GM18511 (cell line): ENCODE measurements around the gene SWSAP1.
A peak's percentile ranks its signal among the peaks of the same experiment; 100 is the strongest.
"Not testable (repeated sequence)": the region's sequence is repeated elsewhere in the genome, so short reads cannot be mapped to it uniquely, and the experiment has no call there.

Experiments
- ATAC-seq: cut with Tn5 transposase; IDR thresholded peaks from one replicate; pipeline ENCODE4 v1.9.1; 2021; ENCODE audit warnings: mild to moderate bottlenecking, moderate library complexity; ENCODE audit not compliant: unreplicated experiment

SWSAP1 gene

DNA sequence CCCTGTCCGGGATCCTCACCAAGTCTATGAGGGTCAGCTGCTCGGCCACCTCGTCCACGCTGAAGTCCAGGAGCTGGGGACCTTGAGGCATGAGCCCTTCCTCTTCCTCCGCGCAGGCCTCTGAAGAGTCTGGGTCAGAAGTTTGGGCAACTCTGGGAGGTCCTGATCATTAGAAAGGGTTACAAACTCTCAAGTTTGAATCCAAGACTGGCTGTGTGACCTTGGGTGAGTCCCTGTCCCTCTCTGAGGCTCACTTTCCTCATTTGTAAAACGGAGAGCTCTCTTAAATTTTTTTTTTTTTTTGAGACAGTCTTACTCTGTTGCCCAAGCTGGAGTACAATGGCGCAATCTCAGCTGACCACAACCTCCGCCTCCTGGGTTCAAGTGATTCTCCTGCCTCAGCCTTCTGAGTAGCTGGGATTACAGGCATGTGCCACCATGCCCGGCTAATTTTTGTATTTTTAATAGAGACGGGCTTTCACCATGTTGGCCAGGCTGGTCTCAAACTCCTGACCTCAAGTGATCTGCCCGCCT lies 32.3 kb downstream of the SWSAP1 start:
- ATAC-seq: not testable (repeated sequence)

- no peak for ATAC-seq
Observed at GRCh38 chr19:11408591-11408990, 34.1 kb downstream of the SWSAP1 start.

- ATAC-seq: no peak
Observed at GRCh38 chr19:11410682-11411081, 36.2 kb downstream of the SWSAP1 start.

GRCh38 chr19:11414544-11414943 lies 40.1 kb downstream of the SWSAP1 start:
- no peak for ATAC-seq

GRCh38 chr19:11416346-11417052 lies 42.0 kb downstream of the SWSAP1 start:
- no peak for ATAC-seq

GRCh38 chr19:11418094-11418548 lies 43.7 kb downstream of the SWSAP1 start:
- no peak for ATAC-seq

GRCh38 chr19:11418549-11419506 lies 44.4 kb downstream of the SWSAP1 start, which contains the start of gene RGL3:
Gene RGL3, minus strand, starts transcription at chr19:11419314. Its CDS starts 36 bp downstream, at chr19:11419278.
- ATAC-seq: no peak

DNA sequence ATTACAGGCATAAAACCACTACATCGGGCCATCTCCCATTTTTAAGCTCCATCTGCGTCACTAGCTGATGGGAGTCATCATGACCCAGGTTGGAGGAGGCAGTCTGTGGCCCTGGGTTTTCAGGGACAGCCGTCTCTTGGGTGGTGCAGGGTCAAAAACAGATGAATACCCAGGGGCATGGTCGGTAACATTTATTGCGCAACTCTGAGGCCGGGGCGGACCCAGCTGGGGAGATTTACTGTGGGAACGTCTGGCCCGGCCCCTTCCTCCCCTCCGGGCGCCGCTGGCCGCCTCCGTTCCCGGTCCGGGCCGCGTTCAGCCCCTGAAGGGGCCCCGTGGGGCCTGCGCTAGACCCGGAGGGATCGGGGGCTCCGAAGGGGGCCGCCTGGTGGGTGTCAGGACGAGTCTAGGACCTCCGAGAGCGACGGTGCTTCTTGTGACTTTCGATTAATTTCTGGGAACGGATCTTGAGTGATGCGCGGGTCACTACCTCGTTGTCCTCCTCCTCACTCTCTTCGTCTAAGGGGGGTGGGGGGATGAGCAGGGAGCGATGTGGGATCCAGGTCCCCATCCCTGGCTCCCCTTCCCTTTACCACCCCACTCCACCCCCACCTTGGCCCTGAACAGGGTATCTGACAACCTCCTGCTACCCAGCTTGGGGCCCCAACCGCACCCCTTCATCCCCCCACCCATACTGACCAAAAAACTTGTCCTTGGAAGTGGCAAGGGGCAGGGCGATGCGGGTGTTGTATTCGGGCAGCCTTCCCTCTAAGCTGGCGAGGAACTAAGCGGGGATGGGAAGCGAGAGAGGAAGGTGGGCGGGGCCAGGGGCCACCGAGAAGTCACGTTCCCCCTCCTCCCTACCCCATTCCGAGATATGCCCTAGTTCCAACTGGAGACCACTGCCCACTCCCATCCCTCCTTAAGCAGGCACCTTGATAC lies 46.2 kb downstream of the SWSAP1 start:
- no peak for ATAC-seq

DNA sequence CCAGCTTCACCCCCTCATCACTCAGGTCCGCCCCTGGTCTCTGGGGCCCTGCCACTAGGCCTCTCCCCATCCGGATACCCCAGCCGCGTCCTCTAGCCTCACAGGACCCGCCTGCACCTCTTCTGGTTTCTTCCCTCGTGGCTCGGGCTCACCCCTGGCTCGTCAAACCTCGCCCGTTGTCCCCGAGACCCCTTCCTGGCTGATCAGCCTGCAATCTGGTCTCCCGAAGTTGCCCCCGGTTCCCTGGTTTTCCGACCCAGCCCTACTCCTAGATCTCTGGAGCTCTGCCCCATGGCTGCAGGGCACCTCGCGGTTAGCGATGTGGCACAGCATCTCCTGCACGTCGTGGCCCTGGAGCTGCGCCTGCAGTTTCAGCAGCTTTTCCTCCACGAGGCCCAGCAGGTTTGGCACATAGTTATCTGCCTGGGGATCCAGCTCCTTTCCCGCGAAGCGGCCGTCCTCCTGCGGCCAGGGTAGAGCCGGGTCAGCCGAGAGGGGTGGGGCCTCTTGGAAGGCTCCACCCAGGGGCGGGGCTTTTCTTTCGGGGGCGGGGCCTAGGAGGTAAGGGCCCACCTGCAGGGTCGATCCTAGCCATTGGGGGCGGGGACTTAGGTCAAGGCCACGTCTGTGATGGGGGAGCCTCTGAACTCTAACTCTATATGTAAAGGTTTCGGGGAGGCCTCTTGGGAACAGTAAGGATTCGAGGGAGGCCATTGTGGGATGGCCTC lies 47.1 kb downstream of the SWSAP1 start:
- peak; percentile 42 for ATAC-seq

- ATAC-seq: peak; percentile 62
Observed at GRCh38 chr19:11422163-11423065, 47.9 kb downstream of the SWSAP1 start.

- no peak for ATAC-seq
Observed at GRCh38 chr19:11423164-11423790, 48.8 kb downstream of the SWSAP1 start.

GRCh38 chr19:11423791-11424181 lies 49.3 kb downstream of the SWSAP1 start:
- no peak for ATAC-seq
